Mononuclear cell (primary cell): ENCODE data around the gene DCAF7. TPM values are rescaled to one million over a fixed set of nuclear protein-coding genes. Genes with fewer than 3 reads are reported as not detected.

Source experiments
- H3K27me3 ChIP-seq: 2 replicates; pipeline ENCODE4 v1.6.0; 2011; ENCODE audit warnings: low read length, control low read depth; ENCODE audit not compliant: insufficient read depth
- H3K4me1 ChIP-seq: 2 replicates; pipeline ENCODE4 v1.5.1; 2011; ENCODE audit warnings: mild to moderate bottlenecking, low read length, control low read depth; ENCODE audit not compliant: insufficient read depth
- H3K4me3 ChIP-seq: 2 replicates; pipeline ENCODE4 v1.5.1; 2011; ENCODE audit warnings: mild to moderate bottlenecking, low read length, moderate library complexity
- H3K9me3 ChIP-seq: 2 replicates; pipeline ENCODE4 v1.5.1; 2011; ENCODE audit warnings: low read depth, mild to moderate bottlenecking, control low read depth, low read length
- total RNA-seq: library from RNA; depleted of rRNA; stranded (reverse); fragments of >200 nt; gene quantifications from one replicate; pipeline ENCODE4 v1.2.3, GENCODE V29; 2012

Gene DCAF7
- total RNA-seq, 1 donor = 5.4 TPM

GRCh38 chr17:63517825-63518534, 32.3 kb upstream of the DCAF7 start:
- Histone ChIP-seq H3K9me3 (no peaks in the 10 kb centered on the region), H3K27me3 (no peaks in the 10 kb centered on the region), H3K4me3 (no peak overlapping the region), H3K4me1 (no peaks in the 10 kb centered on the region)

- Histone ChIP-seq H3K4me3 (no peak overlapping the region), H3K9me3 (no peaks in the 10 kb centered on the region), H3K27me3 (peaks cover 8% of the 10 kb centered on the region), H3K4me1 (no peaks in the 10 kb centered on the region)
Observed at GRCh38 chr17:63519116-63519881, 31.0 kb upstream of the DCAF7 start.

GRCh38 chr17:63519972-63520882, 30.1 kb upstream of the DCAF7 start:
- H3K4me3 ChIP-seq = no peak overlapping the region
- no peaks in the 10 kb centered on the region for H3K9me3 ChIP-seq
- peaks cover 8% of the 10 kb centered on the region for H3K27me3 ChIP-seq
- no peaks in the 10 kb centered on the region for H3K4me1 ChIP-seq

GRCh38 chr17:63523253-63523855, 26.9 kb upstream of the DCAF7 start, which contains the start of gene KCNH6:
Gene KCNH6 (plus strand): TSS chr17:63523358. CDS start chr17:63523414, 56 bp downstream.
- no peak within 1 kb of the TSS for H3K4me3 ChIP-seq
- H3K27me3 ChIP-seq = peaks cover 8% of the 10 kb centered on the region
- H3K9me3 ChIP-seq = no peaks in the 10 kb centered on the region
- H3K4me1 ChIP-seq = no peaks in the 10 kb centered on the region

GRCh38 chr17:63524051-63524450, 26.2 kb upstream of the DCAF7 start:
- Histone ChIP-seq H3K4me3 (no peak overlapping the region), H3K9me3 (no peaks in the 10 kb centered on the region), H3K4me1 (no peaks in the 10 kb centered on the region), H3K27me3 (peaks cover 8% of the 10 kb centered on the region)

GRCh38 chr17:63525190-63525946, 24.9 kb upstream of the DCAF7 start:
- Histone ChIP-seq H3K27me3 (peaks cover 8% of the 10 kb centered on the region), H3K4me3 (no peak overlapping the region), H3K9me3 (no peaks in the 10 kb centered on the region), H3K4me1 (no peaks in the 10 kb centered on the region)

- H3K4me3 ChIP-seq = no peak overlapping the region
- H3K9me3 ChIP-seq = no peaks in the 10 kb centered on the region
- H3K4me1 ChIP-seq = no peaks in the 10 kb centered on the region
- peaks cover 8% of the 10 kb centered on the region for H3K27me3 ChIP-seq
Observed at GRCh38 chr17:63526861-63527260, 23.4 kb upstream of the DCAF7 start.

- peaks cover 8% of the 10 kb centered on the region for H3K27me3 ChIP-seq
- no peaks in the 10 kb centered on the region for H3K9me3 ChIP-seq
- no peaks in the 10 kb centered on the region for H3K4me1 ChIP-seq
- H3K4me3 ChIP-seq = no peak overlapping the region
Observed at GRCh38 chr17:63528183-63528582, 22.1 kb upstream of the DCAF7 start.

- no peak overlapping the region for H3K4me3 ChIP-seq
- no peaks in the 10 kb centered on the region for H3K4me1 ChIP-seq
- H3K9me3 ChIP-seq = no peaks in the 10 kb centered on the region
- H3K27me3 ChIP-seq = no peaks in the 10 kb centered on the region
Observed at GRCh38 chr17:63529711-63530556, 20.3 kb upstream of the DCAF7 start.

GRCh38 chr17:63530557-63531021, 19.7 kb upstream of the DCAF7 start:
- no peak overlapping the region for H3K4me3 ChIP-seq
- no peaks in the 10 kb centered on the region for H3K27me3 ChIP-seq
- no peaks in the 10 kb centered on the region for H3K4me1 ChIP-seq
- no peaks in the 10 kb centered on the region for H3K9me3 ChIP-seq

GRCh38 chr17:63531022-63531965, 19.0 kb upstream of the DCAF7 start:
- Histone ChIP-seq H3K27me3 (no peaks in the 10 kb centered on the region), H3K4me1 (no peaks in the 10 kb centered on the region), H3K9me3 (no peaks in the 10 kb centered on the region), H3K4me3 (no peak overlapping the region)

GRCh38 chr17:63533433-63534077, 16.7 kb upstream of the DCAF7 start:
- H3K9me3 ChIP-seq = no peaks in the 10 kb centered on the region

More at GRCh38 chr17:63533433-63534077, 16.7 kb upstream of the DCAF7 start:
- Histone ChIP-seq H3K4me3 (no peak overlapping the region), H3K27me3 (peaks cover 8% of the 10 kb centered on the region), H3K4me1 (peaks cover 5% of the 10 kb centered on the region)
